ENCODE measurements around the gene THY1.

THY1 gene

GRCh38 chr11:119374632-119375336 lies 48.2 kb downstream of the THY1 start:
- peak in 6 of 10 donors; percentile 56 to 94 (median 66) for DNase-seq

GRCh38 chr11:119373921-119374631 lies 48.9 kb downstream of the THY1 start:
- intact Hi-C loops (cut with DNase I) = loop anchor here (5.0 kb wide), 1 partner anchor 37 kb away; no protein-coding TSS in a partner anchor
- peak in 9 of 10 donors; percentile 83 to 98 (median 90) for DNase-seq

More at GRCh38 chr11:119374632-119375336, 48.2 kb downstream of the THY1 start:
- intact Hi-C loops (cut with DNase I) = loop anchor here (5.0 kb wide), 1 partner anchor 37 kb away; no protein-coding TSS in a partner anchor

DNA sequence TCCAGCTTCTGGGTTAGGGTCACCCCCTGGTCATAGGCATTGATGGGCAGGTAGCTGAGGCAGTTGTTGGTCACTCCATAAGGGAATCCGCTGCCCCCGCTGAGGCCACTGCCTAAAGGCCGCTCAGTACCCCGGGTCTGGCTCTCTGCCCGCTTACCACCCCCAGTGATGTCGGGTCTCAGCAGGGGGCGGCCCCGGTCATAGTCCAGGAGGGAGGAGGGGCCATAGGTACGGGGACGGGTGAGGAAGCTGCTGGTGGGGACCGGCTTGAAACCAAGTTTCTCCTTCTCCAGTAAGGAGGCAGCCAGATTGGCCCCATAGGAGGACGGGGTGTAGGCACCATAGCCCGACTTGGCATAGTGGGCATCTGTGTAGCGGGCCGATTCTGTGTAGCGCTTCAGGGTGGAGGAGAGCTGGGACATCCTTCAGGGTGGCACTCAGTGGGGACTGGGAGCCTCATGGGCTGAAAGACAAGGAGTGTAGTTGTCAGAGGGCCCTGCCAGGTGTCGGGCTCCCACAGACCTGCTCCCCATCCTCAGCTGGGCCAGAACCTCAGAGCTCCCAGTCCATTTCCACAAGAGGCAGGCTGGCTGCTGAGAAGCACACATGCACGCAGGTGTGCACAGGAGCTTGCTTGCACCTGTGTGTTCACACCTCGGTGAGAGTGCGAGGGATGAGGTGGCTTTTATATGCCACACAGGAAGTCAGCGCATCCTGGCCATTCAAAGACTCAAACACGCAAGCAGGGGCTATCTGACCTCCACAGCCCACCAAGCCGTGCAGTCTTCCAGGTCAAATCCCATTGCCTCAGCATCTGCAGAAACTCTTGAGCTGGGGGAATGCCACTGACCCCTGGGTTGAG lies 49.7 kb downstream of the THY1 start:
- intact Hi-C loops (cut with DNase I) = loop anchor here (5.0 kb wide), 1 partner anchor 36 kb away; no protein-coding TSS in a partner anchor
- no peak for DNase-seq

- peak in 1 of 10 donors; percentile 77 for DNase-seq
- intact Hi-C loops (cut with DNase I) = loop anchor here (5.0 kb wide), 1 partner anchor 35 kb away; no protein-coding TSS in a partner anchor
Measured at GRCh38 chr11:119372260-119373058, 50.5 kb downstream of the THY1 start.

DNA sequence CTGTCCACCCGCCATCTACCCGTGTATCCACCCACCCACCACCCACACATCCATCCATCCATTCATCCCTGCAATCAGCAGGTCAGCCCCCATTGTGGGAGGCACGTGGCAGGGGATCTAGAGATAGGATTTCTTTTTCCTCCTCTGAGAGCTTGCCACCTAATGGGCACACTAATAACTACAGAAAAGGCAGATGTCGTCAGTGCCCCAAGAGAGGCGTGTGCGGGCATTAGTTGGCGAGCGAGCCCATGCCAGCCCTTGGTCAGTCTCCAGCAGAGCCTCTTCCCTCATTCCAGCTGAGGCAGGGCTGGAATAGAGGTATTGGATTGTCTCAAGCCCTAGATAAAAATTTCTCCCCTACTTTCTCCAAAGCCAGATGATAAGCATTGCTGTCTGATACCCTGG lies 51.2 kb downstream of the THY1 start:
- peak in 5 of 10 donors; percentile 45 to 91 (median 61) for DNase-seq
- intact Hi-C loops (cut with DNase I) = loop anchor here (1.0 to 5.0 kb wide), 2 partner anchors 15 to 34 kb away; no protein-coding TSS in a partner anchor

DNA sequence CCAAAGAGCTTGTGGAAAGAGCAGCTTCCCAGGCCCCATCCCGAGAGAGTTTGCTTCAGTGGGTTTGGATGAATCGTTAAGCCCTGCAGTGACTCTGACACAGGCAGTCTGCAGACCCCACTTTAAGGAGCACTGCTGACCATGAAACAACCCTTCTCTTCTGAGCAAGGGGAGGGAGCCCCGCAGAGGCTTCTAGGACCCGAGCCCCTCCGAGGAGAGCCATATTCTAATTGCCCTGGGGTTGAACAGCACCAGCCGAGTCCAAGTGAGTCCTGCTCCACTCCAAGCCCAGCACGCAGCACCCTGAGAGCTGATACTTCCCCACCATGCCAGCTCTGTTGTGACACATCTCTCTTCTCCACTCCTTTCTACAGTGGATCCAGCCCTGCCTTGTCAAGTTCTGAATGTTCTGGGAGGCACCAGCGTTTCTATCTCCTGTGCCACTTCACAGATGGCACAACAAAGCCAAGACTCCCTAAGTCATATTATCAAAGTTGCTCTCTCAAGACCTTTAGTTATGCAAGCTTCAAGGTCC lies 51.8 kb downstream of the THY1 start:
- peak in 1 of 10 donors; percentile 70 for DNase-seq
- intact Hi-C loops (cut with DNase I) = loop anchor here (1.0 to 5.0 kb wide), 2 partner anchors 15 to 34 kb away; no protein-coding TSS in a partner anchor

- peak in 1 of 10 donors; percentile 64 for DNase-seq
- intact Hi-C loops (cut with DNase I) = loop anchor here (1.0 to 5.0 kb wide), 2 partner anchors 14 to 33 kb away; no protein-coding TSS in a partner anchor
Measured at GRCh38 chr11:119370486-119371046, 52.4 kb downstream of the THY1 start.

GRCh38 chr11:119369132-119369925 lies 53.6 kb downstream of the THY1 start:
- intact Hi-C loops (cut with DNase I) = no loop called here

DNA sequence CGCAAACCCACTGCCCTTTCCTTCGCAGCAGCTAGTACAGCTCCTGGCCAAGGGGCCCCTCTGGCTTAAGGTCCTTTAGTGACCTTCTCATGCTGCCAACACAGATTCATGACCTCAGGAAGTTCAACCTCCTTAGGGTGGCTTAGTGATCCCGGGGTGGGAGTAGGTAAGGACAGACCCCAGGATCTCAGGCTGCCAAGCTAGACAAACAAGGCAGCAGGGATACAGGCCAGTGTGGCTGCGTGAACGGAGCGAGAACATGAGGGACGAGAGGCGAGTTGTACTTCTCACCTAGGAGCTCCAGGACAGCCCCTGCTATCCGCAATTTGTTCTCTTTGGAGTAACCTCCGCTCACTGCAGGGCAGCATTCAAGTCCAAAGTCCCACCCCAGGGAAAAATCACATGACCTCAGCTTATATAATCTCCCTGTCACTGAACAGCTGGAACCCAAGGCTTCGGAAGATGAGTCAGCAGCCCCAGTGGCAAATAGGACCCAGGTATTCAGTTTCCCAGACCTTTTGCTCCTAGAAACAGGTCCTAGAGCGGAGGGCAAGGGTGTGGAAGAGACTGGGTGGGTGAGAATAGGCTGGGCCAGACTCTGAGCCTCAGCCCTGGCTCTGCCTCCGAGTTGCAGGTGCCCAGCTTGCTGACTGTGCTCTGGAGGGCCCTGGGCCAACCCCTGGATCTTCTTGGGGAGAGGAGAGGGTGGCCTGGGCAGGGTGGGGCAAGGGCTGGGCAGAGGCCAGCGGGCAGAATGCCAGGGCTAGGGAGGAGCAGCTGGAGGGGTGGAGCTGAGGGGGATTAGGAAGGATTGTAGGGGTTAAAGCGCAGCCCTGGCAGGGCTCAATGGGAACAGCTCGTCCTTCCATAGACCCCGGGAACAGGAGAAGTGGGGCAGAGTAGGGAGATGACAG lies 54.6 kb downstream of the THY1 start:
- peak in 3 of 10 donors; percentile 71 to 89 (median 81) for DNase-seq
- intact Hi-C loops (cut with DNase I) = no loop called here

More at GRCh38 chr11:119369132-119369925, 53.6 kb downstream of the THY1 start:
- DNase-seq = peak in 1 of 10 donors; percentile 47

DNA sequence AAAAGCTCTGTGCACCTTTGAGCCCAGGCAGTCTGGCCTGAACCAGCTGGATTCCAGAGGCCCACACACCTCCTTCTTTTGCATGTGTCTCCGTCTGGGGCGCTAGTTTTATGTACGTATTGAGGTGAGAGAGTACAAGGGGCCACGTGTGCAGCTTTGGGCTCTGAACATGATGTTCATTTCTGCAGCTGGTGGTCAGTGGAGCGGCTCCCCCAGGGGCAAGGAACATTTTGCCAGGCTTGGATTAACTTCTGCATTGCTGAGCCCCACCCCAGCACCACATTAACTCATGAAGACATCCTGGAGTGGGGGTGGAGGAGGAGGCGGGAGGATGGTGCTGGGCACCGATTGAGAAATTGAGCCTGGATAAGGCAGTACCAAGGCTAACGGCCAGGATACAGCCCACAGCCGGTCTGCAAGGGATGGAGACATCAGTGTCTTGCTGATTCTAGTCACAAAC lies 55.3 kb downstream of the THY1 start:
- intact Hi-C loops (cut with DNase I) = no loop called here

More for the DNA sequence above, 55.3 kb downstream of the THY1 start:
- peak in 3 of 10 donors; percentile 70 to 85 (median 84) for DNase-seq
